Muscle layer of colon (tissue), 2 donors: ENCODE results near the gene GNB2.
"Not testable (repeated sequence)": the region's sequence is repeated elsewhere in the genome, so short reads cannot be mapped to it uniquely, and the experiment has no call there.

Experiments
- H3K27ac ChIP-seq: one replicate; pipeline ENCODE4 v1.7.0; 2013; ENCODE audit warnings: low read depth, mild to moderate bottlenecking, low read length, moderate library complexity
- H3K27me3 ChIP-seq, 2 donors: one replicate each; pipeline ENCODE4 v1.7.0; 2013; ENCODE audit warnings: low read length in 2 of 2, mild to moderate bottlenecking in 2 of 2; ENCODE audit not compliant: insufficient read depth in 2 of 2, control insufficient read depth in 1 of 2
- H3K36me3 ChIP-seq: one replicate; pipeline ENCODE4 v1.7.0; 2013; ENCODE audit warnings: mild to moderate bottlenecking, low read length; ENCODE audit not compliant: insufficient read depth
- H3K4me1 ChIP-seq: one replicate; pipeline ENCODE4 v1.7.0; 2013; ENCODE audit warnings: mild to moderate bottlenecking, low read length; ENCODE audit not compliant: insufficient read depth
- H3K4me3 ChIP-seq, 2 donors: one replicate each; pipeline ENCODE4 v1.7.0; 2013; ENCODE audit warnings: low read length in 2 of 2, low read depth in 1 of 2, mild to moderate bottlenecking in 1 of 2, moderate library complexity in 1 of 2
- H3K9ac ChIP-seq: one replicate; pipeline ENCODE4 v1.7.0; 2013; ENCODE audit warnings: low read length
- H3K9me3 ChIP-seq: one replicate; pipeline ENCODE4 v1.7.0; 2013; ENCODE audit warnings: mild to moderate bottlenecking, low read length
- donor health status: abdominal sarcoma.
- donor health status: Adenocarcinoma of cecum.

Gene GNB2

DNA sequence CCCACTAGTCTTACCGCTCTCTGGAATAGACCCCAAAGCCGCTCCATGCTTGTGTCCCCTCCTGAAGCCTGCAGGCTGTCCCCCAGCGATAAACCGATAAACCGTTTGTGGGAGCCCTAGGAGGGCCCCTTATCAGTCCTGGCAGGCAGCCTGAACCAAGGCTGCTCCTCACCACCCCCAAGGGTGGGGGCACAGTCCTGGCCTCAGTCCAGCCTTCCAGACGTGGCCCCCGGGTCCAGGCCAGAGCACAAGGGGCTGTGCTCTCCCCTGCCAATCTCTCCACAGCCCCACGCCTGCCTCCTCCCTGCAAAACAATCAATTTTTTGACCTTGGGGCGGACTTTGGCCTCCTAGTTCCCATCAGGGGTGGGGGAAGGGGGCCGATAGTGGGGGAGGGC, 32.1 kb upstream of the GNB2 start, which contains the start of gene TFR2:
Gene TFR2, minus strand, starts transcription at position 90 of the 397 bp plus-strand sequence. Its CDS starts 43 bp downstream, at position 47.
- no peaks in the 10 kb centered on the region for H3K36me3 ChIP-seq
- no peaks in the 10 kb centered on the region for H3K9me3 ChIP-seq
- no peaks in the 10 kb centered on the region for H3K4me1 ChIP-seq
- H3K27me3 ChIP-seq: peaks cover 0 to 31% of the 10 kb centered on the region in 2 donors
- H3K9ac ChIP-seq: no peak within 1 kb of the TSS
- H3K4me3 ChIP-seq: no peak within 1 kb of the TSS
- no peak within 1 kb of the TSS for H3K27ac ChIP-seq

DNA sequence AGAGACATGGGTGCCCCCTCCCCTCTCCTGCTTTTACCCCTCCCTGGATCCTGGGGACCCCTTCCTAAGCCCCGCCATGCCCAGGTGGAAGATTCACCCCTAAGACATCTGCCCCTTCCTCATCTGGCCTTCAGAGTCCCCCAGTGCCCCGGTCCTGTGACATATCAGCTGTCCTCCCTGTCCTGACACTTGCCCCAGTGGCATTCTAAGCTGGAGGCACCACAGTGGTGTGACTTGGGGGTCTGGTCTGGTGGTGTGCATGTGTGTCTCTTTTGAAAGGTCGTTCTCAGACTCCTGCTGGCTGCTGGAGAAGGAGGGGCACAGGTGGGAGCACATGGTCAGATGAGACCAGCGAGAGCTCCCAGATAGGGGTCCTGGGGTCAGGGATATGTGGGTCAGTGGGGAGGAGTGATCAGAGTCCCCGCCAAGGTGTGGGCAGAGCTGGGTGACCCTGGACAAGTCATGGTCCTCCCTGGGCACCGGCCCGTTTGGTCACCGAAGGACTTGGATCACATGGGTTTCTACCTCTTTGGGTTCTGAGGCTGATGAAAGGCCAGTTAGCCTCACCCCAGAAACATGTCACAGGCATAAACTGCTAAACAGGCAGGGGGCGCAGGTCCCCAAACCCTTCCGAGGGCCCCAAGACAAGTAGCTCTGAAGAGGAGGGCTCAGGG, 31.5 kb upstream of the GNB2 start:
- Histone ChIP-seq H3K4me3 (no peak overlapping the region), H3K27ac (no peak overlapping the region), H3K4me1 (no peaks in the 10 kb centered on the region), H3K9ac (no peak overlapping the region), H3K36me3 (no peaks in the 10 kb centered on the region), H3K27me3 (peaks cover 0 to 35% of the 10 kb centered on the region in 2 donors), H3K9me3 (no peaks in the 10 kb centered on the region)

DNA sequence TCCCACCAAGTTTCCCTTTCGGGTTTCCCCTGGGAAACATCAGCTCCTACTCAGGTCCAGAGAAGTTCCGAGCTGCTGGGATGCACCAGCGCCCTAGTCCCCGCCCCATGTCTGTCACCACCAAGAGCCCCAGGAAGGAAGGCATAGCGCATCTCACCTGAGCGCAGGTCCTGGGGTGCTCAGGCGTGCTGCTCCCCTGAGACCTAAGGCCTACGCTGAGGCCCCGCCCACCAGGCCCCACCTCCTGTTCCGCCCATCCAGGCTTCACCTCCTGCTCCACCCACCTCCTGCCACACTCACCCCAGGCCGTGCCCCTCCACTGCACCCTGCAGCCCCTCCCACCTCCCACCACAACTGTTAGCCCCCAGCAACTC, 31.0 kb upstream of the GNB2 start:
- H3K27ac ChIP-seq: no peak overlapping the region
- no peak overlapping the region for H3K4me3 ChIP-seq
- no peaks in the 10 kb centered on the region for H3K4me1 ChIP-seq
- peaks cover 0 to 39% of the 10 kb centered on the region in 2 donors for H3K27me3 ChIP-seq
- no peaks in the 10 kb centered on the region for H3K36me3 ChIP-seq
- H3K9me3 ChIP-seq: no peaks in the 10 kb centered on the region
- H3K9ac ChIP-seq: no peak overlapping the region

DNA sequence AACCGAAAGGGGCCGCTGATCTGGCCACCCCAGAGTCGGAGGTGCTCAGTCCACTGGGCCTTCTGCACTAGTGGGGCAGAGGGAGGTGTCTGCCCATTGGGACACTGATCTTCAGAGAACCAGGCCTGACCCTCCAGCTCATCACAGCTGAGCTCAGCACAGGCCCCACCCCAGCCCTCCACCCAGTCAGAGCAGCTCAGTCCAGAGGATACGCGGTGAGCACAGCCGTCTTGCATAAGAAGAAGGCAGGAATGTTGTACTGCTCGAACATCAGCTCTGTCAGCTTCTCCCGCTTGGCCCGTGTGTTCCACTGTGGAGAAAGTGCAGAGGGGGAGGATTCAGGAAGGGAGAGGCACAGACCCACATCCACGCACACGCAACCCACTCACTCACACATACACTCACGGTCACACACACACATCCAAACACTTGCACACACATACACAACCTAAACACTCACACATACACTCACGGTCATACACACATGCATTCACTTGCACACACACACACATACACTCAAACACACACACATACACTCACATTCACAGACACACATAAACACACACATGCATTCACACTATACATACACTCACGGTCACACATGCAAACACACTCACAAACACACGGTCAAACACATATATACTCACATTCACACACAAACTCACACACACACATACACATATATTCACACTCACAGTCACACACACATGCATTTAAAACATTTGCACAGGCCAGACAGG, 23.5 kb upstream of the GNB2 start:
- H3K9me3 ChIP-seq: no peaks in the 10 kb centered on the region
- no peak overlapping the region for H3K9ac ChIP-seq
- H3K27ac ChIP-seq: no peak overlapping the region
- H3K27me3 ChIP-seq: peaks cover 5 to 28% of the 10 kb centered on the region in 2 donors
- no peak overlapping the region for H3K4me3 ChIP-seq
- no peaks in the 10 kb centered on the region for H3K36me3 ChIP-seq
- H3K4me1 ChIP-seq: no peaks in the 10 kb centered on the region

DNA sequence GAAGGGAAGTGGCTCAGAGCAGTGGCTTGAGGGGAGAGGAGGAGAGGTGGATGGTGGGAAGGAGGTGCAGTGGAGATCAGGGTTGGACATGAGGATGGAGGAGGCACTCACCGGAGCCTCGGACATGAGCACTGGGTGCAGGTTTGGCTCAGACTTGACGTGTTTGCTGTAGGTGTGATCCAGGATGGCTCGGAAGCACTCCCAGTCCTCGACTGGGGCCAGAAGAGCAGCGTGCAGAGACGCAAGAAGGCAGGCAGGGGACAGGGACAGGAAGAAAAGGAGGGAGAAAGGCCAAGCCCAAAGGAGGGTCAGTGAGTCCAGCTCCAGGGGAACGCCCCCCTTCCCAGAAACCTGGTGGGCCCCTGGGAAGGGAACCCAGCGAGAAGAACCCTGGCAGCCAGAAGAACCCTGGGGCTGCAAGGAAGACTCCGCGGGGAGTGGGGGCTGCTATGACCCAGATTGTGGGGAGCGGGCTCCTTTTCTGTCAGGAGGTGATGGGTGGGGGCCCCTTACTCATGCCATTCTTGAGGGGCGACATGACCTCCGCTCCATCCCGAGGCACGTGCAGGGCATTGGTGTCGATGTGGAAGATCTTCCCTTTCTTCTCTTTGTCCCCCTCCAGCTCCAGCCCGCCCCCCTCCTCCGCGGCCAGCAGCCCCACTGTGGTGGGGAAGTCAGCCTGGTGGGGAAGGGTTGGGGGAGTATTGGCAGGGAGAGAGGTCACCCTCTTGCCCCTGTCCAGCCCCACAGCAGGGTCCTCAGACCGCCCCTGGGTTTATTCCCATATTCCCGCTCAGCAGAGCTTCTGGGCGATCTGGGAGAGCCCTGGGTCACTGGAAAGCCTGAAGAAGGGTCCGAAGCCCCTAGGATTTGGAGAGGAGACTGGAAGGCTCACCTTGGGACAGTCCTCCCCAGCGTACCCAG, 18.4 kb upstream of the GNB2 start:
- Histone ChIP-seq H3K9ac (no peak overlapping the region), H3K27ac (no peak overlapping the region), H3K36me3 (no peaks in the 10 kb centered on the region), H3K9me3 (no peaks in the 10 kb centered on the region), H3K4me3 (no peak overlapping the region), H3K27me3 (peaks cover 19 to 24% of the 10 kb centered on the region in 2 donors), H3K4me1 (no peaks in the 10 kb centered on the region)

DNA sequence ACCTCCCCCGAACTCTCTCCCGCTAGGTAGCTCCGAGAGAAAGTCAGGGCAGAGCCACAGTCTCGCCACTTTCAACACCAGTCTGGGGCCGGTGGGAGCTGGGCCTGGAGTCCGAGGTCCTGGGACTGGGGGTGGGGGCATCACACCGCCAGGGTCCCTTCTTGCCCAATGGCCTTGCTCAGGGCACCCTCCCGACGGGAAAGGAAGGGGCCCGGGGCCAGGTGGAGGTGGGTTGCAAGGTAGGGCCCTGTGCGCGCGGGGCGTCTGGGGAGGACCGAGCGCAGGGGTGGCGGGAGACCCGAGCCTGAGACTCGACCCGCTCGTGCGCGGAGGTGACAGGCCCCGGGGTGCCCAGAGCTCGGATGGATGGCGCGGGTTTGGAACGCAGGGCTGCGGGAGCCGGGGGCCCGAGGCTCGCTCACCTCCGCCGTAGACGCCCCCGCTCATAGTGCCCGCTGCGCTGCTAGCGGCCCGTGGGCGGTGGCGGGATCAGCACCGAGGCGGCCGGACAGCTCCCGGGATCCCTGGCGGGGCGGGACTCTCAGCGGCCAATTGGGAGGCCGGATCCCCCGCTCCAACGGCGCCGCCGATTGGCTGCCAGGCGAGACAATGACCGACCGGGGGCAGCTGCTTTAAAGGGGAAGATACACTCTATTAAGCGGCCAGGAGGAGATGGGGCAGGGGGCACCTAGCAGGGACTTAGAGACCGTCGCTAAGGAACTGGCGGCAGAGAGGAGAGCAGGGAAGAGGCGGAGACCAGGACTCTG, 17.4 kb upstream of the GNB2 start, which contains the start of gene ACTL6B:
Gene ACTL6B, minus strand, starts transcription at position 541 of the 767 bp plus-strand sequence. Its CDS starts 94 bp downstream, at position 447.
- Histone ChIP-seq H3K36me3 (no peaks in the 10 kb centered on the region), H3K9ac (no peak within 1 kb of the TSS), H3K27ac (no peak within 1 kb of the TSS), H3K4me1 (no peaks in the 10 kb centered on the region), H3K4me3 (no peak within 1 kb of the TSS), H3K9me3 (no peaks in the 10 kb centered on the region), H3K27me3 (peaks cover 19 to 24% of the 10 kb centered on the region in 2 donors)

DNA sequence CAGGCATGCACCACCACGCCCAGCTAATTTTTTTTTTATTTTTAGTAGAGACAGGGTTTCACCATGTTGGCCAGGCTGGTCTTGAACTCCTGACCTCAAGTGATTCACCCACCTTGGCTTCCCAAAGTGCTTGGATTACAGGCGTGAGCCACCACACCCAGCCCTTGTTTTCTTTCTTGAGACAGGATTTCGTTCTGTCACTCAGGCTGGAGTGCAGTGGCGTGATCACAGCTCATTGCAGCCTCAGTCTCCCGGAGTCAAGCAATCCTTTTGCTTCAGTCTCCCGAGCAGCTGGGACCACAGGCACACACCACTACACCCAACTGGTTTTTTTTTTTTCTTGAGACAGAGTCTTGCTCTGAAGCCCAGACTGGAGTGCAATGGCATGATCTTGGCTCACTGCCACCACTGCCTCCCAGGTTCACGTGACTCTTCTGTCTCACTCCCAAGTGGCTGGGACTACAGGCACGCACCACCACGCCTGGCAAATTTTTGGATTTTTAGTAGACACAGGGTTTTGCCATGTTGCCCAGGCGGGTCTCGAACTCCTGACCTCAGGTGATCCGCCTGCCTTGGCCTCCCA, 11.3 kb upstream of the GNB2 start:
- not testable (repeated sequence) for H3K9me3 ChIP-seq, H3K36me3 ChIP-seq, H3K9ac ChIP-seq, H3K4me1 ChIP-seq, H3K27ac ChIP-seq, H3K4me3 ChIP-seq
- H3K27me3 ChIP-seq: peaks cover 0 to 10% of the 10 kb centered on the region in 2 donors

DNA sequence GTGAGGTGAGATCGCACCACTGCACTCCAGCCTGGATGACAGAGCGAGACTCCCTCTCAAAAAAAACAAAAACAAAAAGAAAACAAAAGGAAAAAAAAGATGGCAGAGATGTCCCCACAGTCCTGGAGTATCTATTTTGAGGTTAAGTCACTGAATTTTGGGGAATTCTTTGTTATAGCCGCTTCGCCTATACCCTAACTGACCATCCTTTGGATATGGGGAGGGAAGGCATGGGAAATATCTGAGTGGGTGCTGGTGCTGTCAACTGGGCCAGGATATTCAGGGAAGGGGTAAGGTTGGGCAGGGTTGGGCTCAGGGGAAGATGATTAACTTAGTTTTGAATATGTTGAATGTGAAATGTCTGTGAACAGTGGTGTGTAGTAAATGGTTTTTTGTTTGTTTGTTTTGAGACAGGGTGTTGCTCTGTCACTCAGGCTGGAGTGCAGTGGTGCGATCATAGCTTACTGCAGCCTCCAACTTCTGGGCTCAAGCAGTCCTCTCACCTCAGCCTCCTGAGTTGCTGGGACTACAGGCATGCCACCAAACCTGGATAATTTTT, 8.3 kb upstream of the GNB2 start:
- Histone ChIP-seq H3K4me1 (no peaks in the 10 kb centered on the region), H3K27ac (no peak overlapping the region), H3K36me3 (no peaks in the 10 kb centered on the region), H3K27me3 (no peaks in the 10 kb centered on the region), H3K4me3 (no peak overlapping the region), H3K9me3 (no peaks in the 10 kb centered on the region), H3K9ac (no peak overlapping the region)

DNA sequence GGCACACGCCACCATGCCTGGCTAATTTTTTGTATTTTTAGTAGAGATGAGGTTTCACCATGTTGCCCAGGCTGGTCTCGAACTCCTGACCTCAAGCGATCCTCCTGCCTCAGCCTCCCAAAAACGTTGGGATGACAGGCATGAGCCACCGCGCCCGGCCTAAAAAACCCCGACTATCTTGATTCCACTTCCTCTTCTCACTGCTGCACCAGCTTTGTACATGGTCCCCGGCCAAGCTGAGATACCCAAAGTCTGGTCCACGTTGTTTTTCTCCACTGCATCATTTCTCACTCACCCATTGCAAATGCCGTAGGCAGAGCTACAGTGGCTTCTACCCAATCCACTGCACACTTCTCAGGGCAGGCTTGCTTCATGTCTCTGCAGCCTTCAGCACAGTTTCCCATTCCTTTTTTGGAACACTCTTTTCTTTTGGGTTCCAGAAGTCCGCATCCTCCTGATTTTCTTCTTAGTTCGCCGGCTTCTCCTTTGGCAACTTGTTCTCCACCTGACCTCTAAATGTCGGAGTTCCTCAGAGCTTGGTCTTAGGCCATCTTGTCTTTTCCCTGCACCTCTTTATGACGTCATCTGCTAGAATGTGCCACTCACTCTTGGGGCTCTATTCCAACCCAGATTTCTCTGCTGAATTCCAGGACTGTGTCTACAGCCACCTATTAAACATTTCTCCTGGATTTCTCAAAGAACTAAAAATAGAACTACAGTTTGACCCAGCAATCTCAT, 6.0 kb upstream of the GNB2 start:
- H3K9ac ChIP-seq: no peak overlapping the region
- H3K36me3 ChIP-seq: no peaks in the 10 kb centered on the region
- no peaks in the 10 kb centered on the region for H3K27me3 ChIP-seq
- no peaks in the 10 kb centered on the region for H3K4me1 ChIP-seq
- H3K4me3 ChIP-seq: no peak overlapping the region
- no peaks in the 10 kb centered on the region for H3K9me3 ChIP-seq
- H3K27ac ChIP-seq: no peak overlapping the region

DNA sequence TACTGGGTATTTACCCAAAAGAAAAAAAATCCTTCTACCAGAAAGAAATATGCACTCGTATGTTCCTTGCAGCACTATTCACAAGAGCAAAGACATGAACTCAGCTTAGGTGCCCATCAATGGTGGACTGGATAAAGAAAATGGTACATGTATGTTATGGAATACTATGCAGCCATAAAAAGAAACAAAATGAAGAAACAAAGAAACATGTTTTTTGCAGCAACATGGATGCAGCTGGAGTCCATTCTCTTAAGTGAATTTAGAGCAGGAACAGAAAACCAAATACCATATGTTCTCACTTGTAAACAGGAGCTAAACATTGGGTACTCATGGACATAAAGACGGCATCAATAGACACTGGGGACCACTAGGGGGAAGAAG, 5.5 kb upstream of the GNB2 start:
- Histone ChIP-seq H3K36me3 (no peaks in the 10 kb centered on the region), H3K9me3 (no peaks in the 10 kb centered on the region), H3K9ac (no peak overlapping the region), H3K4me1 (no peaks in the 10 kb centered on the region), H3K27ac (no peak overlapping the region), H3K4me3 (no peak overlapping the region), H3K27me3 (no peaks in the 10 kb centered on the region)
